Central memory CD8-positive, alpha-beta T cell (primary cell): ENCODE data around the gene ZNF598.

Experiments
- ATAC-seq: fragments of 150-1000 bp; cut with Tn5 transposase; replicated peaks from 2 replicates; pipeline ENCODE4 v1.10.0; 2022; ENCODE audit warnings: mild to moderate bottlenecking, moderate FRiP score, moderate number of reproducible peaks; ENCODE audit not compliant: poor library complexity, severe bottlenecking; ENCODE audit errors: extremely low read depth
- DNase-seq, 2 donors: peaks; one replicate each; pipeline ENCODE4 v3.0.0; 2021; ENCODE audit warnings: low spot score in 2 of 2
- H3K27ac Mint-ChIP-seq: one replicate; pipeline ENCODE4 v1.8.0; 2022; ENCODE audit warnings: low read depth, mild to moderate bottlenecking, moderate library complexity, mixed read lengths
- H3K27me3 Mint-ChIP-seq: one replicate; pipeline ENCODE4 v1.8.0; 2022; ENCODE audit warnings: mixed read lengths
- H3K36me3 Mint-ChIP-seq: one replicate; pipeline ENCODE4 v1.8.0; 2022; ENCODE audit warnings: mild to moderate bottlenecking, moderate library complexity, mixed read lengths; ENCODE audit not compliant: insufficient read depth
- H3K4me1 Mint-ChIP-seq: one replicate; pipeline ENCODE4 v1.8.0; 2022; ENCODE audit warnings: mixed read lengths
- H3K4me3 Mint-ChIP-seq: one replicate; pipeline ENCODE4 v1.8.0; 2022; ENCODE audit warnings: mild to moderate bottlenecking, moderate library complexity, mixed read lengths
- H3K9me3 Mint-ChIP-seq: one replicate; pipeline ENCODE4 v1.8.0; 2022; ENCODE audit warnings: mixed read lengths

The ZNF598 gene

GRCh38 chr16:1983544-1984346, 25.9 kb downstream of the ZNF598 start, which contains the start of gene GFER:
TSS of gene GFER (plus strand) at chr16:1984193. CDS start at chr16:1984219, 26 bp downstream.
- DNase-seq: no peak
- Mint-ChIP-seq H3K9me3 (no peaks in the 10 kb centered on the region), H3K4me3 (peak within 1 kb of the TSS; percentile 72), H3K4me1 (peaks cover 12% of the 10 kb centered on the region), H3K36me3 (peaks cover 22% of the 10 kb centered on the region), H3K27me3 (peaks cover 20% of the 10 kb centered on the region), H3K27ac (no peak within 1 kb of the TSS)
- peak; percentile 60 for ATAC-seq

GRCh38 chr16:1982991-1983543, 26.6 kb downstream of the ZNF598 start:
- no peaks in the 10 kb centered on the region for H3K9me3 Mint-ChIP-seq
- H3K4me3 Mint-ChIP-seq: peak overlapping the region; percentile 72
- H3K27ac Mint-ChIP-seq: no peak overlapping the region
- peaks cover 14% of the 10 kb centered on the region for H3K27me3 Mint-ChIP-seq
- peaks cover 27% of the 10 kb centered on the region for H3K36me3 Mint-ChIP-seq
- peaks cover 12% of the 10 kb centered on the region for H3K4me1 Mint-ChIP-seq
- ATAC-seq: no peak
- no peak for DNase-seq

- H3K27ac Mint-ChIP-seq: no peak overlapping the region
- ATAC-seq (no peak), DNase-seq (no peak)
- peak overlapping the region; percentile 72 for H3K4me3 Mint-ChIP-seq
- peaks cover 14% of the 10 kb centered on the region for H3K27me3 Mint-ChIP-seq
- H3K4me1 Mint-ChIP-seq: peaks cover 12% of the 10 kb centered on the region
- no peaks in the 10 kb centered on the region for H3K9me3 Mint-ChIP-seq
- H3K36me3 Mint-ChIP-seq: peaks cover 27% of the 10 kb centered on the region
These were observed 27.6 kb downstream of the ZNF598 start for GRCh38 chr16:1982013-1982433.

- Mint-ChIP-seq H3K9me3 (no peaks in the 10 kb centered on the region), H3K4me3 (peak within 1 kb of the TSS; percentile 72), H3K4me1 (peaks cover 12% of the 10 kb centered on the region), H3K27me3 (peaks cover 14% of the 10 kb centered on the region), H3K27ac (no peak within 1 kb of the TSS), H3K36me3 (peaks cover 26% of the 10 kb centered on the region)
- ATAC-seq (no peak), DNase-seq (no peak)
These were observed 28.2 kb downstream of the ZNF598 start, which contains the start of gene NOXO1 for GRCh38 chr16:1981398-1981836. TSS of gene NOXO1 (minus strand) at chr16:1981469. CDS start at chr16:1981179, 290 bp downstream.

- H3K36me3 Mint-ChIP-seq: peaks cover 25% of the 10 kb centered on the region
- peaks cover 14% of the 10 kb centered on the region for H3K27me3 Mint-ChIP-seq
- DNase-seq (no peak), ATAC-seq (no peak)
- no peak overlapping the region for H3K4me3 Mint-ChIP-seq
- no peaks in the 10 kb centered on the region for H3K9me3 Mint-ChIP-seq
- H3K4me1 Mint-ChIP-seq: peaks cover 12% of the 10 kb centered on the region
- H3K27ac Mint-ChIP-seq: no peak overlapping the region
These were observed 28.9 kb downstream of the ZNF598 start for GRCh38 chr16:1980770-1981087.

- ATAC-seq (no peak), DNase-seq (no peak)
- H3K4me1 Mint-ChIP-seq: peaks cover 12% of the 10 kb centered on the region
- no peak overlapping the region for H3K27ac Mint-ChIP-seq
- H3K27me3 Mint-ChIP-seq: peaks cover 14% of the 10 kb centered on the region
- no peak overlapping the region for H3K4me3 Mint-ChIP-seq
- peaks cover 26% of the 10 kb centered on the region for H3K36me3 Mint-ChIP-seq
- no peaks in the 10 kb centered on the region for H3K9me3 Mint-ChIP-seq
These were observed 29.4 kb downstream of the ZNF598 start for GRCh38 chr16:1980030-1980769.

- Mint-ChIP-seq H3K27ac (no peak overlapping the region), H3K27me3 (peaks cover 14% of the 10 kb centered on the region), H3K4me3 (no peak overlapping the region), H3K9me3 (no peaks in the 10 kb centered on the region), H3K36me3 (peaks cover 22% of the 10 kb centered on the region), H3K4me1 (peaks cover 5% of the 10 kb centered on the region)
- ATAC-seq (no peak), DNase-seq (no peak)
These were observed 30.2 kb downstream of the ZNF598 start for GRCh38 chr16:1979271-1980029.

- no peak for DNase-seq
- Mint-ChIP-seq H3K4me3 (no peak overlapping the region), H3K27me3 (peaks cover 14% of the 10 kb centered on the region), H3K9me3 (no peaks in the 10 kb centered on the region), H3K27ac (no peak overlapping the region), H3K4me1 (peaks cover 5% of the 10 kb centered on the region), H3K36me3 (peaks cover 23% of the 10 kb centered on the region)
- no peak for ATAC-seq
These were observed 31.0 kb downstream of the ZNF598 start for GRCh38 chr16:1978476-1979120.

GRCh38 chr16:1977875-1978268, 31.7 kb downstream of the ZNF598 start:
- ATAC-seq: no peak
- no peak for DNase-seq

GRCh38 chr16:1976951-1977874, 32.4 kb downstream of the ZNF598 start:
- no peaks in the 10 kb centered on the region for H3K9me3 Mint-ChIP-seq
- H3K4me1 Mint-ChIP-seq: peaks cover 7% of the 10 kb centered on the region
- H3K36me3 Mint-ChIP-seq: peaks cover 25% of the 10 kb centered on the region
- peaks cover 3% of the 10 kb centered on the region for H3K27me3 Mint-ChIP-seq
- H3K4me3 Mint-ChIP-seq: no peak overlapping the region
- H3K27ac Mint-ChIP-seq: no peak overlapping the region
- DNase-seq (no peak), ATAC-seq (no peak)

More at GRCh38 chr16:1977875-1978268, 31.7 kb downstream of the ZNF598 start:
- Mint-ChIP-seq H3K27me3 (peaks cover 10% of the 10 kb centered on the region), H3K9me3 (no peaks in the 10 kb centered on the region), H3K4me3 (no peak overlapping the region), H3K36me3 (peaks cover 23% of the 10 kb centered on the region), H3K27ac (no peak overlapping the region), H3K4me1 (peaks cover 5% of the 10 kb centered on the region)

GRCh38 chr16:1976216-1976520, 33.5 kb downstream of the ZNF598 start:
- H3K4me3 Mint-ChIP-seq: no peak overlapping the region
- no peaks in the 10 kb centered on the region for H3K9me3 Mint-ChIP-seq

More at GRCh38 chr16:1976216-1976520, 33.5 kb downstream of the ZNF598 start:
- no peak for DNase-seq
- ATAC-seq: no peak
- Mint-ChIP-seq H3K27ac (no peak overlapping the region), H3K4me1 (peaks cover 17% of the 10 kb centered on the region), H3K36me3 (peaks cover 31% of the 10 kb centered on the region), H3K27me3 (no peaks in the 10 kb centered on the region)
